ENCODE measurements around the gene TMEM178B. TPM values are rescaled to one million over a fixed set of nuclear protein-coding genes. Genes with fewer than 3 reads are reported as not detected.

Gene TMEM178B
- polyA plus RNA-seq, 1 donor from 2014 or later = 40.7 TPM

GRCh38 chr7:141207661-141208060, 133.8 kb downstream of the TMEM178B start:
- no peaks in the 10 kb centered on the region for H3K27me3 ChIP-seq (ENCODE audit: insufficient read depth, low read depth, low read length)
- peaks cover 3% of the 10 kb centered on the region for H4K20me1 ChIP-seq (ENCODE audit: insufficient read depth)
- TF ChIP-seq TAF1 (IDR thresholded peaks at IDR 0.05; ENCODE audit: low read depth) (no peak), MXI1 (conservative IDR thresholded peaks at IDR 0.05; ENCODE audit: poor library complexity, severe bottlenecking) (no peak), EZH2 (IDR thresholded peaks at IDR 0.05; ENCODE audit: borderline replicate concordance, insufficient read depth, low read length, poor library complexity, severe bottlenecking) (no peak), REST (IDR thresholded peaks at IDR 0.05; ENCODE audit: borderline replicate concordance) (no peak), CTCF (IDR thresholded peaks at IDR 0.05; ENCODE audit: poor library complexity, severe bottlenecking) (no peak), POLR2AphosphoS5 (IDR thresholded peaks at IDR 0.05) (no peak), EP300 (conservative IDR thresholded peaks at IDR 0.05; ENCODE audit: poor library complexity, severe bottlenecking) (no peak), SMC3 (conservative IDR thresholded peaks at IDR 0.05; ENCODE audit: poor library complexity) (no peak), RAD21 (conservative IDR thresholded peaks at IDR 0.05) (no peak)
- no peak overlapping the region for H2AFZ ChIP-seq (ENCODE audit: low read depth, low read length)
- H3F3A ChIP-seq (ENCODE audit: insufficient read depth, low read length, poor library complexity, severe bottlenecking) = no peaks in the 10 kb centered on the region
- no peak overlapping the region for H3K27ac ChIP-seq (ENCODE audit: low read length)
- H3K9me3 ChIP-seq (ENCODE audit: low read length) = no peaks in the 10 kb centered on the region
- H3K9ac ChIP-seq (ENCODE audit: low read length) = no peak overlapping the region
- H3K79me2 ChIP-seq (replicated peaks; ENCODE audit: insufficient read depth, low read length) = peaks cover 34% of the 10 kb centered on the region
- no peak overlapping the region for H3K4me2 ChIP-seq (ENCODE audit: low read length)
- no peaks in the 10 kb centered on the region for H3K36me3 ChIP-seq (ENCODE audit: insufficient read depth, low read length)
- no peak overlapping the region for H3K4me3 ChIP-seq (ENCODE audit: low read length)
- no peaks in the 10 kb centered on the region for H3K9me2 ChIP-seq (ENCODE audit: insufficient read depth, low read length)

GRCh38 chr7:141208539-141208938, 134.7 kb downstream of the TMEM178B start:
- Histone ChIP-seq H2AFZ (ENCODE audit: low read depth, low read length) (no peak overlapping the region), H3K27ac (ENCODE audit: low read length) (no peak overlapping the region), H3F3A (ENCODE audit: insufficient read depth, low read length, poor library complexity, severe bottlenecking) (no peaks in the 10 kb centered on the region), H3K79me2 (replicated peaks; ENCODE audit: insufficient read depth, low read length) (peaks cover 34% of the 10 kb centered on the region), H3K36me3 (ENCODE audit: insufficient read depth, low read length) (no peaks in the 10 kb centered on the region), H3K9ac (ENCODE audit: low read length) (no peak overlapping the region), H3K27me3 (ENCODE audit: insufficient read depth, low read depth, low read length) (no peaks in the 10 kb centered on the region), H3K9me3 (ENCODE audit: low read length) (no peaks in the 10 kb centered on the region), H3K9me2 (ENCODE audit: insufficient read depth, low read length) (no peaks in the 10 kb centered on the region), H4K20me1 (ENCODE audit: insufficient read depth) (peaks cover 3% of the 10 kb centered on the region), H3K4me2 (ENCODE audit: low read length) (no peak overlapping the region), H3K4me3 (ENCODE audit: low read length) (no peak overlapping the region)
- TF ChIP-seq RAD21 (conservative IDR thresholded peaks at IDR 0.05) = no peak
- TF ChIP-seq TAF1 (IDR thresholded peaks at IDR 0.05; ENCODE audit: low read depth) = no peak
- no peak for TF ChIP-seq MXI1 (conservative IDR thresholded peaks at IDR 0.05; ENCODE audit: poor library complexity, severe bottlenecking)
- no peak for TF ChIP-seq REST (IDR thresholded peaks at IDR 0.05; ENCODE audit: borderline replicate concordance)
- TF ChIP-seq POLR2AphosphoS5 (IDR thresholded peaks at IDR 0.05) = no peak
- TF ChIP-seq EP300 (conservative IDR thresholded peaks at IDR 0.05; ENCODE audit: poor library complexity, severe bottlenecking) = no peak
- TF ChIP-seq CTCF (IDR thresholded peaks at IDR 0.05; ENCODE audit: poor library complexity, severe bottlenecking) = no peak
- TF ChIP-seq SMC3 (conservative IDR thresholded peaks at IDR 0.05; ENCODE audit: poor library complexity) = no peak

Data from neural cell (in vitro differentiated cells).